CD4-positive, alpha-beta T cell treated with Interleukin-1 beta for 1 hour (primary cell): ENCODE results near the gene RBSN.

Experiments
- DNase-seq, 2 donors: peaks; one replicate each; pipeline ENCODE4 v3.0.0-alpha.2; 2020 to 2022

Gene RBSN

DNA sequence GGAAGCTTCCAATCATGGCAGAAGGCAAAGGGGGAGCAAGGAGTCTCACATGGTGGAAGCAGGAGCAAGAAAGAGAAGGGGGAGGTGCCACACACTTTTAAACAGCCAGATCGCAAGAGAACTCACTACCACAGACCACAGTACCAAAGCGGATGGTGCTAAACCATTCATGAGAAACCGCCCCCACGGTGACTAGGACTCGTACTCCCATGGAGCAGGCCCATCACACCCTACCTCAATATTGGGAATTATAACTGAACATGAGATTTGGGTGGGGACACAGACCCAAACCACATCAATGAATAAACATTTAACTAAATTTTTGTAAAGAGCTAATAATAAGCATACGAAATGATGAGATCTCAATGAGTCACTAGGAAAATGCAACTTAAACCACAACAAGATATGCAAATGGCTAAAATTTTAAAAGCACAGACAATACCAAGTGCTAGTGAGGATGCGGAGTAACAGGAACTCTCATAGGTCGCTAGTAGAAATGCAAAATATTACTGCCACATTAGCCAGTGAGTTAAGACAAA, 43.9 kb downstream of the RBSN start:
- peak; percentile 3 to 44 for DNase-seq

DNA sequence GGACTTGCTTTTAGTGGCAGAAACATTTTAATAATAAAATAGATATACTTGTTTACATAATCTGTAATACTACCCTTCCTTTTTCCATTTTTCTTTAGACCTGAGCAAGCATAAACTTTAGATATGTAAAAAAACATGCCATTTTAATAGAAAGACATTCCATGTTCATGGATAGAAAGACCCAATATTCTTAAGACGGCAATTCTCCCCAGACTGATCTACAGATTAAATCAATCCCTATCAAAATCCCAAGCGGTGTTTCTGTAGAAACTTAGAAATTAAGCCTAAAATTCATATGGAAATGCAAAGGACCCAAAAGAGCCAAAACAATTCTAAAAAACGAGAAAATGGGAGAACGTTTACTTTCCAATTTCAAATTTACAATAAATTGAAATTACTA, 45.4 kb downstream of the RBSN start:
- DNase-seq = no peak

DNA sequence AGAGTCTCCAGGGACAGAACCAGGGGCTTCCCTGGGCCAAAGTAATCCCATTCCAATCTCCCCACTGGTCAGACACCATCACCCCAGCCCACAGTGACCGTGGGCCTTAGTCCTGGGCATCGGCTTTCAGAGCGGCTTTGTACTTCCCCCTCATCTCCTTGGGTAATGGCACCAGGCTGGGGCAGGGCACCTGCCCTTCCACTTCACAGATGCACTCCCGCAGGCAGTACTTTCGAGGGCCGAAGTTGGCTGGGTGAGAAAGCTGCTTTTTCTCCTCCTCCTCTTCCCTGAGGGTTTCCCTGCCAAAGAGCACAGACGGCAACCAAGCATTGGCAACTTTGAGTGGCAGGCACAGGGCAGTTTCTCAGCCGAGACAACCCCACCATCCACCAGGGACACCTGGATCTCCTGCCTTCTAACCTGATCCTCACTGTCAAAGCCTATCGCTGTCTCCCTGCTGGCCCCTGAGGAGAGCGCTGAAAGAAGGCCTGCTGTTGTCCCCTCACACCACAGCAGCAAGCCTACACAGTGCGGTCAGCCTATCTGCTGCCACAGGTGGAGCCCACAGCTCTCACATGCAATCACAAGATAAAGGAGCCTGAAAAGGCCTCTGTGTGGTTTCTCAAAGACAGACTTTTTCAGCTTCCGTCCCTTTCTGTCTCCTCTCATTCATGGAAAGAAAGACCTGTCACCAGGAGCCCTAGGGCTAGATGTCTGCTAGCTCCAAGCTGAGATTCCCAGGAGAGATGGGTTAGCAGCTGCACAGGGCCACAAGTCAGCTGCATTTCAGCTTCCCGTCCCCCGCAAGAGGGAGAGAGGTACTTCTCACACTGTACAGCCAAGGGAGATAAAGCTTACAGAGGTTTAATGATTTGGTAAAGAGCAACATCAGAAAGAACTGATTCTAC, 46.4 kb downstream of the RBSN start:
- DNase-seq = no peak

DNA sequence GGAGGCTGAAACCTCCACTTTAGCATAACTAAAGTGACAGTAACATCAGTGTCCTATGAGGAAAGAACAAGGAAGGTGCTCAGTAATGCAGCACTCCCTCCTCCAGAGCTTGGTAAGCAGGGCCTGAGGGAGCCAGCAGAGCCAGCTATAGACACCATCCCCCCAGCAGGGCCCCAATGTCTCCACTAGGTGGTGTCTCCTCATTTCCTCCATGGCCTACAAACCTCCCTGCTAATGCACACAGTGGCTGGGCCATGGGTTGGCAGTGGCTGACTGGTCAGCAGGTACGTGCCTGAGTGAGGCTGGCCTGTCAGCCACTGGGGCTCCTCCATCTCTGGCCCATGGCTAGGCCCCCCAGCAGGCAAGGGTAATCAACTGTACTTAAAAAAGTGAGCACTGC, 47.4 kb downstream of the RBSN start:
- DNase-seq = peak; percentile 17 to 38

DNA sequence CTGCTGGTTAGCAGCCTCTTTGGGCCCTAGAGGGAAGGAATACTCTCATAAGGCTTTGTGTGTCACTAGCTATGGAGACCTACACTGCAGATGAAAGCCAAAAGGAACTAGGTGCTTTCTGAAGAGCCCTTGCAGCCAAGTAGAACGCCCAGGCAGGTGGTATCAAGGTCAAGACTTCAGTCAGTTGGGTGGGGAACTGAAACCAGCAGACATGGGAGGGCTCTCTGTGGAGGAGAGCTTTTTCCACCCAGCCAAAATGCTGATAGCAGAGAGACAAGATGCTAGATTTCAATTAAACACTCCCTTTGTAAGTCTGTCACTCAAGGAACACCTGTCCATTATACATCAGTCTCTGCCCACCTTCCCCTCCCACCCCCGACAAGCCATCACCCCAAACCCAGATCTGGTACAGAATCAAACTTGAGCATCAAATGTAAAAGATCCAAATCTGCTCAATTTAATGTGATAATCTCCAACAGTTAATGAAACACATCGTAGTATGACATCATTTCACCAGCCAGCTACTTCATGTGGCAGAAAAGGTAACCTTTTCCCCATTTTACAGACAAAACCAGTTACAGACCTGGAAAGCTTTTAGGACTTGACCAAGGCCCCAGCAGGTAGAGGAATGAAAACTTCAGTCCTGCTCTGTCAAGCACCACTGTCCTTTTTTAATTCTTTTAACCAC, 48.4 kb downstream of the RBSN start:
- DNase-seq = peak in 1 of 2 donors; percentile 50

DNA sequence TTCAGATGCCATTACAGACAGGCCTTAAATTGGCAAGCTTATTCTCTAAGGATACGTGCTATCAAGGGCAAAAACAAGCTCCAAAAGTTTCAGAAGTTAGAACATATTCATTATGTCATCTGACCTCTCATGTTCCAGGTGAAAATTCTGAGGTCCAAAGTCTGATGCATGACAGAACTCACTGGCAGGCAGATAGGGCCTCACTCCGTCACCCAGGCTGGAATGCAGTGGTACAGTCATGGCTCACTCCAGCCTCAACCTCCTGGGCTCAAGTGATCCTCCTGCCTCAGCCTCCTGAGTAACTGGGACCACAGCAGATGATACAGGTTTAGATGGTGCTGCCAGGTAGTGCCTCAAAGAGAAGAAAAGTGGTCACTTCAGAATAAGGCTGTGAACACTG, 49.4 kb downstream of the RBSN start:
- DNase-seq = no peak

DNA sequence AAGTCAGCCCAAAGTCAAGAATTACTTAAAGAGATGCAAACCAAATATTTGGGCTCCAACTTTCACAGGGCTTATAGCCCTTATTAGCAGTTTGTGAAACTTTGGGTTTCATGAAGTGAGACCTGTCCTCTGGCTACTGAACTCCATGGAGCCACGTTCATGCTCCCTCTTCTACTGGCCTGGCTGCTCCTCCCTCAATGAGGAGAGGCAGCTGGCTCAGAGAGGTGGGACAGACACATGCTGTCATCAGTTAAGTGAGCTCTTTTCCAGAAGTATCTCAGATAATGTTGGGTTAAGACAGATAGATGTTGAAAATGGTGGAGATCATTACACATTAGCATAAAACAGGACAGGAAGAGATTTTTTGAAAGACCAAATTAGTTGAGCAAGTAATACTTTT, 53.3 kb downstream of the RBSN start:
- no peak for DNase-seq

DNA sequence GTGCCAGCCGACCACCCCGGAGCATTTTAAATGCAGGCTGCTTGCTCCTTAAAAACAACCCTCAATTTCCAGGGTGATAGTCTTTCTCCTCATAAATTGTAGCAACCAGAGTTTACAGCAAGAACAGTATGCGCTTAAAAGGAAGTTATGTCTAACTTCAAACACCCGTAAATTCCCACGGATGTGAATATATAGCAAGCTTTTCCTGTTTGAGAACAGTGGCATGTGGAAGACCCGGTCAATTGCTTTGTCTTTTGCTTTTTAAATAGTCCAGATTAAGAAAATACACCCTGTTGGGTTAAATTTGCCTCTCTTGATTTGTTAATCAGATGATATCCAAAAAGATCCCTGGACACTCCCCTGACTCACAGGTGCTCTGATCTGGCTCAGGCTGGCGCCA, 54.6 kb downstream of the RBSN start:
- DNase-seq = no peak

DNA sequence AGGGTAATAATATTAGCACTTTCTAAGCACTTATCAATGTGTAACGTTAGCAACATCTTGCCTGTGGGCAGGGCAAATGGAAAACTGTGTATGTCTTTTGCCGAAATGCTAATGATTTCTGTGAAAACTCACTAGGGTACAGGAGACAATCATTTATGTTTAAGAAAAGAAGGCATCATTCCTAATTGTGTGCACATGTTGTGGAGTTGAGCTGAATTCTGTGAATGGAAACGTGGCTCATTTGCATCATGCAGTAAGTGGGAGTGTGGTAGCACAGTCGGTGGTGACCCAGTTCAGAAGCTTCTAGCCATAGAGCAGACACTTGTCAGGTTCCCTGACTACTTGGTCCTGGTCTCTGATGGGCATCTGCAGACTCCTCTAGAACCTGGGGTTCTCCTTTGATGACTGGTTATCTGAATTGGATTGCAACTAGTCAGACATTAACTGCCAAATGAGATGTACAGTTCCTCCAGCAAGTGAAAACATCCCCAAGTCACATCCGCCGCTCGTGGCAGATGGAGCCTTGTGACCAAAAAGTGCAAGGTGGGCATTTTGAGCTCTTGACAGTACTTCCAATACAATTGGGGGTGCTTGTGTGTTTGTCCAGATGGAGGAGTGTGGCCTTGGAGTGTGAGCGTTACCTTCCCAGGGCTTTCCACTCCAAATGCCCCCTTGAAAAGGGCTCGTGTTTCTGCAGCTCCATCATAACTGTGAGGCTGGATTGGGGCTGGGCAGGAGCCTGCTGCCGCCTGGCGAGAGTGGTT, 55.4 kb downstream of the RBSN start:
- DNase-seq = no peak

DNA sequence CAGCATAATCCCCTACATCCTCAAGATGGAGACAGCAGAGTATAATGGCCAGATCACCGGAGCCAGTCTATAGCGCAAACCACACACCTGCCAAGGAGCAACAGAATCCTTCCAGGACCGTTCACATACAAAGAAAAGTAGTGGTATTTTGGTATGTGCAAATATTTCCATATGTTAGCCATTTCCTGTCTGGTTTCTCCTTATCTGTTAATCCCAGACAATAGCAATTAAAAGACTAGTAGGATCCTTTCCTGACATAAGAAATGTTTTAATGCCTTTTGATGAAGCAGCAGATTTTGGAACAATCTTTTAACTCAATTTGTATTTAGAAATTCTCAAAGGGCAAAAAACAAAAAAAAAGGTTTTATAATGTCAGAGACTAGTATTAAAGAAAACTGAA, 56.0 kb downstream of the RBSN start:
- DNase-seq = no peak

DNA sequence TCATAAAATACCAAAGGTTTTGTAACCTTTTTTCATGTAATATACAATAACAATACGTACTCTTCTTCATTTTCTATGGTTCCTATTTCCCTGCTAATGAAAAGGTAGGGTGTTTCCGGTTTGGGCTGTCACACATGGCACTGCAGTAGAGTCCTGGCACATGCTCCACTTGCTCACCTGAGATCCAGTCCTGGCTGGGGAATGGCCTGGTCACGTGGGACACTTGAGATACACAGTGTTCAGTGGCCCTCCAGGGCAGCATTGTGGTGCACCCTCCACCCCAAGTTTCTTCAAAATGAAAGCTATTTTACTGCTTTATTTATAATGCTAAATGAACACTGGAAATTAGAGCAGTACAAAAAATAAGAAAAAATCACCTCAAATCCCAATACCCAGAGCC, 57.0 kb downstream of the RBSN start:
- DNase-seq = no peak

DNA sequence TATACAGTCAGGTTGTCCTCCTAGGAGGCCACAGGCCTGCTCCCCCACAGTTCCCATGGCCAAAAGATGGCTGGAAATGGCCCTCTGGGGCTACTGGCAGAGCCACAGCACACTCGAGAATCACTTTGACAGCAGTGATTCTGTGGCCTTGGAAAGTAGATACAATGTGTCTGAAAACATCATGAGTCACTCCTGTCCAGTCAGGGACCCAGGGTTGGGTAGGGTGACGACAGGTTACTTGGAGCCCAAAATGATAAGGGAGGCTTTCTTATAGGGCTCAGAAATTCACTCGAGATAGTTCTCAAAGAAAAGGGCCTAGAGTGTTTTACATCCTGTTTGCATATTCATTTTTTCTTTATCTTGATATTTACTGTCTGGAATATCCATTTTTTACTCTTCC, 58.1 kb downstream of the RBSN start:
- DNase-seq = no peak

DNA sequence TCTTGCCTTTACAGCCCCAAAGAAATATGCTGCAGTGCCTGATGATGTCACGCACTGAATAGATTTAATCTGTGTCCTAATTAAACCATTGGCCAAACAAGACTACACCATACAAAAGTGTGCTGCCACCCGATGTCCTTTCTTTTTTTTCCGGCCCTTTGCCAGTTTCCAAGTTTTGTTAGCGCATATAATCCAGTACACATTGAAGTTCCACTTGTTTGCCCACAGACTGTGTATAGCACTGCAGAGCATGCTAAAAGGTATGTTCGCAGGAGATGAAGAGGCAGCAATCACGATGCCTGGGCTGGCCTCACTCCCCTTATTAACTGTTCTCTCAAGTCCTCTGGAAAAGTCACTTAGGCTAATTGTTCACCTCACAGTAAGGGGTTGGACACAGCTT, 60.6 kb downstream of the RBSN start:
- DNase-seq = no peak

DNA sequence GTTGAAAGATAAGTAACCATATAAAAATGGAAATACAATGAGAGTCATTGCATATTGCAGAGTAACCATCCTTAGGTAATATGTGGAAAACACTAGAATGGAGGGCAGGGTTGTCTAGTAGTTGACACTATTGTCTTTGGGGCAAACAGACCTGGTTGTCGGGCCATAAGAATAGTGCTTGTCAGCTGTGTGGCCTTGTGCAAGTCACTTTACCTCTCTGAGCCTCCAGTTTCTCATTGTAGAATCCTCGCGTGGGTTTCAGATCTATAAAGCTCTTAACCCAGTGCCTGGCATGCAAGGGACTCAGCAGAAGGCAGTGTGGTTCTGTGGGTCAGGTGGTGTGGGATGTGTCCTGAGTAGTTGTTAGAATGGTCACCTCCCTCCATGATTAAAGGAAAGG, 65.8 kb downstream of the RBSN start:
- no peak for DNase-seq

DNA sequence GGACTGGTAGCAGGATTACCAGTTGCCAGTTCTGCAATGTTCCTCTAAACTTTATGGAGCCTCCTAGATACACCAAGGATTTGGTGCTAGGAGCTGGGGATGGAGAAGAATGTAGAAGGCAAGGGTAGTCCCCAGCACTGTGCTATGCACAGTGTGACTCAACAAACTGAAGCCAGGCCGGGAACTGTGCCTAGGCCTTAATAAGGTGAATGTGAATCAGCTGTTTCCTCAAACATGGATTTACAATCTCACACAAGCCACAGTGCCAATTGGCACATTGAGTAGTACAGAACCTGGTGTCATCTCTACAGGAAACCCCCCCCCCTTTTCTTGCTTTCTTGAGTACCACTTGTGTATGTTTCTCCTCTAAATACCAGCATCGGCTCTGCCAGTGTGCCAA, 66.3 kb downstream of the RBSN start:
- no peak for DNase-seq

DNA sequence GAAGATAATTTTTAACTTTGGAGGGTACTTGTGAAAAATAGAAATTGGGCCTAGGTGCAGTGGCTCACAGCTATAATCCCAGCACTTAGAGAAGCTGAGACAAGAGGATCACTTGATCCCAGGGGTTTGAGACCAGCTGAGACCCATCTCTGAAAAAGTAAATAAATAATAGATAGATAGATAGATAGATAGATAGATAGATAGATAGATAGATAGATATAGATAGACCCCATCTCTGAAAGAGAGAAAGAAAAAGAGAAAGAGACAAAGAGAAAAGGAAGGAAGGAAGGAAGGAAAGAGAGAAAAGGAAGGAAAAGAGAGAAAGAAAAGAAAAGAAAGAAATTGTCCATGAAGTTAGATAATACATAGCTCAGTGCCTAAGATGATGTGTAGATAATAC, 69.3 kb downstream of the RBSN start:
- no peak for DNase-seq

DNA sequence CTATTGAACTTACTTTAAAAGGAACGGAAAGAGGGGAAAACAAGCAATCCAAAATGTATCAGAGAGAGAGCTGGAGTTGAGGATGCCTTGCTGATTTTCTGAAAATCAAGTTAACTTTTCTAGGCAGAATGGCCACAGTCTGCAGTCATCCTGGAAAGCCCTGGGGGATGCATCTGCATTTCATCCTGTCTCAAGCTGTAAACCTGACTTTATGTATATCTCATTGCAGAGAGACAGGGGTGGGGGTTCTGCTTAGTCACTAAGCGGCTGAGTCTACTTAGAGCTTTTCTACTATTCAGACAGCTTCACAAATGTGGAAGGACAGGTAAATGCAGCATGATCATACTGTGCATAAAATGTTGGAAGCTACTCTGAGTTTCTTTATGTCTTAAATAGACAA, 75.2 kb downstream of the RBSN start:
- DNase-seq = no peak

DNA sequence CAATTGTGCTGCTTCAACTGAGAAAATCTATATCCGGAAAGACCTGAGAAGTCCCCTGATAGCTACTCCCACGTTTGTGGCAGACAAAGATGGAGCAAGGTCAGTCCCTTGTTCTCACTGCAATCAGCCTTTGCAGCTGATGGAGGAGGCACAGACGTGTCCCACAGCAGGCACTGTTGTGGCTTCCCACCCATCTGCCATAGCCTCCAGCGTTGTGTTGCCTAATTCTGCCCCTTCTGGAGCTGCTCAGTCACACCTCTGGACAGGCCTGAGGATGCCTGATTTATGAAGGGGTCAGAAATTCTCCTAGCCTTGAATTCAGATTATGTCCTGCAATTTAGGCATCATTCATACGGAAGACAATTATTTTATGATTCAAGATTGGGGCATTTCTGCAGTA, 75.7 kb downstream of the RBSN start:
- DNase-seq = no peak
